Activated CD8-positive, alpha-beta memory T cell treated with anti-CD3 and anti-CD28 coated beads, Interleukin-2, amount 50 U/mL, for 24 hours (primary cell): ENCODE data around the gene SERINC4.
"Not testable (repeated sequence)": the region's sequence is repeated elsewhere in the genome, so short reads cannot be mapped to it uniquely, and the experiment has no call there.

Experiments used
- DNase-seq: peaks from one replicate; pipeline ENCODE4 v3.0.0-alpha.2; 2020; ENCODE audit errors: extremely low read depth

Gene SERINC4

DNA sequence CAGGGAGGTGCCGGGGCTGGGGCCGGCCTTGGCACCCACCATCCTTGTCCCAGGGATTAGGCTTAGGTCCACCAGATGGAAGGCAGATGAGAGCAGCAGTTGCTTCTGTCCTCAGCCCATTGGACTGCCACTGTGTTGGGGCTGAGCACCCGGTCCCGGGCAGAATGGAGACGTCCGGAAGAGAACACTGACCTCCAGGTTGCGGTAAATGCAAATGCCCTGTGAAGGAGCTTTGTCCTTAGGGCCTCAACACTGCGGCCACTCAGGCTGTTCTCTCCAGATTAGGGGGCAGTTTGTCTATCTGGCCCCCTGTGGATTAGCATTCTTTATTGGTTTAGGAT lies at the start of gene SERINC4:
SERINC4 (minus strand) TSS at position 276 of the 341 bp plus-strand sequence; CDS start at position 42, 234 bp downstream.
- no peak for DNase-seq

DNA sequence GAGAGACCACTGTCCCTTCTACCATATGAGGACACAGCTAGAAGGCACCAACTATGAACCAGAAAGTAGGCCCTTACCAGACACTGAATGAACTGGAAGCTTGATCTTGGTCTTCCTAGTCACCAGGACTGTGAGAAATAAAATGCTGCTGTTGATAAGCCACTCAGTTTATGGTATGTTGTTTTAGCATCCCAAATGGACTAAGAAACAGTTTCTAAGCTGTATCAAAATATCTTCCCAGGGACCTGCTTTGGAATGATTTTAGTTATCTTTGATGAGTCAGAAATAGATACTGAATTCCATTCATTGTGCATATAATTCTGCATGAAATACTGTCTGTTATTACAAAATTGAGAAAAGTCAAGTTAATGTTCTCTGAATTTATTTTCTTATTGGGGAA lies 45.4 kb upstream of the SERINC4 start:
- DNase-seq, result no peak

DNA sequence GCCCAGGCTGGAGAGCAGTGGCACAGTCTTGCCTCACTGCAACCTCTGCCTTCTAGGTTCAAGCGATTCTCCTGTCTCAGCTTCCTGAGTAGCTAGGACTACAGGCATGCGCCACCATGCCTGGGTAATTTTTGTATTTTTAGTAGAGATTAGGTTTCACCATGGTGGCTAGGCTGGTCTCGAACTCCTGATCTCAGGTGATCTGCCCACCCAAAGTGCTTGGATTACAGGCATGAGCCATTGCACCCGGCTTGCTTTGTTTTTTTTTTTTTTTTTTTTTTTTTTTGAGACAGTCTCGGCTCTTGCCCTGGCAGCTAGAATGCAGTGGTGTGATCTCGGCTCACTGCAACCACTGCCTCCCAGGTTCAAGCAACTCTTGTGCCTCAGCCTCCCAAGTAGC lies 32.5 kb upstream of the SERINC4 start:
- not testable (repeated sequence) for DNase-seq

DNA sequence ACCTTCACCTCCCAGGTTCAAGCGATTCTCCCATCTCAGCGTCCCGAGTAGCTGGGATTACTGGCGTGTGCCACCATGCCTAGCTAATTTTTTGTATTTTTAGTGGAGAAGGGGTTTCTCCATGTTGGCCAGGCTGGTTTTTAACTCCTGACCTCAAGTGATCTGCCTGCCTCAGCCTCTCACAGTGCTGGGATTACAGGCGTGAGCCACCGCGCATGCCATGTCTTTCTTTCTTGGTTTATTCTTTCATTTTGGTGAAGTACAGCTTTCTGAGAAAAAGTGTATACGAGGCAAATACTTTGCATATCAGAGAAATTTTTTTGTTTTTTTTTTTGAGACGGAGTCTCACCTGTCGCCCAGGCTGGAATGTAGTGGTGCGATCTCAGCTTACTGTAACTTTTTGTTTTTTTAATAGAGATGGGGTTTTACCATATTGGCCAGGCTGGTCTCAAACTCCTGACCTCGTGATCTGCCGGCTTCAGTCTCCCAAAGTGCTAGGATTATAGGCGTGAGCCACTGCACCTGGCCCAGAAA lies 31.6 kb upstream of the SERINC4 start:
- DNase-seq, result not testable (repeated sequence)

DNA sequence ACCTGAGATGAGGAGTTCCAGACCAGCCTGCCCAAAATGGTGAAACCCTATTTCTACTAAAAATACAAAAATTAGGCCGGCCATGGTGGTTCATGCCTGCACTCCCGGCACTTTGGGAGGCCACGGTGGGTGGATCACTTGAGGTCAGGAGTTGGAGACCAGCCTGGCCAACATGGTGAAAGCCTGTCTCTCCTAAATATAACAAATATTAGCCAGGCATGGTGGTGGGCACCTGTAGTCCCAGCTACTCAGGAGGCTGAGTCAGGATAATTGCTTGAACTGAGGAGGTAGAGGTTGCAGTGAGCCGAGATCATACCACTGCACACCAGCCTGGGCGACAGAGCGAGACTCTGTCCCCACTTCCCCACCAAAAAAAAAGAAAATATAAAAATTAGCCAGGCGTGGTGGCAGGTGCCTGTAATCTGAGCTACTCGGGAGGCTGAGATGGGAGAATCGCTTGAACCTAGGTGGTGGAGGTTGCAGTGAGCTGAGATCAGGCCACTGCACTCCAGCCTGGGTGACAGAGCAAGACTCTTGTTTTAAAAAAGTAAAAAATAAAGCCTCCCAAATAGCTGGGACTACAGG lies 30.8 kb upstream of the SERINC4 start:
- not testable (repeated sequence) for DNase-seq

DNA sequence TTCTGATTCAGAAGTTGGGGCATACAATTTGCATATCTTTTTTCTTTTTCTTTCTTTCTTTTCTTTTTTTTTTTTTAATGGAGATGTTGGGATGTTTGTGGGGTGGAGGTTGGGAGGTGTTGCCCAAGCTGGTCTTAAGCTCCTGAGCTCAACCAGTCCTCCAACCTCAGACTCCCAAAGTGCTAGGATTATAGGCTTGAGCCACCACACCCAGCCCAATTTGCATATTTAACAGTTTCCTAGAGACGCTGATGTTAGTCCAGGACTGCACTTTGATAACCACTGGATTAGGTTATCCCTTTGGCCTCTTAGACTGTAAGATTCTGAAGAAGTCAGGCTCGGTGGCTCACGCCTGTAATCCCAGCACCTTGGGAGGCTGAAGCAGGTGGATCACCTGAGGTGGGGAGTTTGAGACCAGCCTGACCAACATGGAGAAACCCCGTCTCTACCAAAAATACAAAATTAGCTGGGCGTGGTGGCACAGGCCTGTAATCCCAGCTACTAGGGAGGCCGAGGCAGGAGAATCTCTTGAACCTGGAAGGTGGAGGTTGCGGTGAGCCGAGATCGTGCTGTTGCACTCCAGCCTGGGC lies 30.0 kb upstream of the SERINC4 start:
- DNase-seq, result not testable (repeated sequence)

DNA sequence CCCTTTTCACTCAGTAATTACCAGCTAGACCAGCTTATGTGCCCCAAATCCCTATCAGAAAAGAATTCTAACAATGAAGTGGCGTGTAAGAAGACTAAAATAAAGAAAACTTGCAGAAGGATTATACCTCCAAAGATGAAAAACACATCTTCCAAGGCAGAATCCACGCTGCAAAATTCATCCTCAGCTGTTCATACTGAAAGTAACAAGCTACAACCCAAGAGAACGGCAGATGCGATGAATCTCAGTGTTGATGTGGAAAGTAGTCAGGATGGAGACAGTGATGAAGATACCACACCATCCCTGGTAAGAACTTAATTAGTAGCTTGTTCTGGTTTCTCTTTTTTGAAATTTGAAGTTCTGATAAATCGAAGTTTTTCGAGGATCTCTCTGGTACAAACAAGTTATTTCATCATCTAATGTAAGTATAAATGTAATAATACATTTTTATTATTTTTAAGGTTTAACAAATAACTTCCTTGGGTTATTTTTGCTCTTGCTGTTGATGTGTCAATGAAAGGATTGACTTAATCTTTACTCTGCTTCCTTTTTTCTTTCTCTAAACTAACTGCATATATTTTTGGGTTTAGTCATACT lies 28.1 kb upstream of the SERINC4 start:
- no peak for DNase-seq

DNA sequence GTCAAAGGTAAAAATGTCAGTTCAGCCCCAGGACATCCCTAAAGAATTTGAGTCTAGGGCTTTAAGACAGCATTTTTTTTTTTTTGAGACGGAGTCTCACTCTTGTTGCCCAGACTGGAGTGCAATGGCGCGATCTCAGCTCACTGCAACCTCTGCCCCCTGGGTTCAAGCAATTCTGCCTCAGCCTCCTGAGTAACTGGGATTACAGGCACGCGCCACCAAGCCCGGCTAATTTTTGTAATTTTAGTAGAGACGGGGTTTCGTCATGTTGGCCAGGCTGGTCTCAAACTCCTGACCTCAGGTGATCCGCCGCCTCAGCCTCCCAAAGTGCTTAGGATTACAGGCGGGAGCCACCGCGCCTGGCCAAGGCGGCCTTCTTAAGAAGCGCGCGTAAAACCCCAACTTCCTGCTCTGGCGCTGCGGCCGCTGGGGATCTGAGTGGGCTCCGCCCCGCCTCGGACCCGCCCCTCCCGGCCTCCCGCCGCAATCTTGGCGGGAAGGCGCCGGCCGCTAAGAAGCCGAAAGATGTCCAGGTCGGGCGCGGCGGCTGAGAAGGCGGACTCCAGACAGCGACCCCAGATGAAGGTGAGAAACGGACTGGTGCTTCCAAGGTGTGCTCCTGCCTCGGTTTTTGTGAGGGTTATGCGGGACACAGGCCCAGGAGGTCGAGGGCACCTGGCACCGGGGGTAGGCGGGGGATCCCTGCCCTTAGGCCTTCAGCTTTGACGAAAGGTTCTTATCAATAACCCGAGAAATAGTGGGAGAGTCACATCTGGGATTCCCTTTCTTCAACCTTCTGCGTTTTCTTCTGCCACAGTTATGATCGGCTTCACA lies 26.7 kb upstream of the SERINC4 start, which contains the start of gene WDR76:
WDR76 (plus strand) TSS at position 495 of the 834 bp plus-strand sequence; CDS start at position 526, 31 bp downstream.
- peak; percentile 56 for DNase-seq

DNA sequence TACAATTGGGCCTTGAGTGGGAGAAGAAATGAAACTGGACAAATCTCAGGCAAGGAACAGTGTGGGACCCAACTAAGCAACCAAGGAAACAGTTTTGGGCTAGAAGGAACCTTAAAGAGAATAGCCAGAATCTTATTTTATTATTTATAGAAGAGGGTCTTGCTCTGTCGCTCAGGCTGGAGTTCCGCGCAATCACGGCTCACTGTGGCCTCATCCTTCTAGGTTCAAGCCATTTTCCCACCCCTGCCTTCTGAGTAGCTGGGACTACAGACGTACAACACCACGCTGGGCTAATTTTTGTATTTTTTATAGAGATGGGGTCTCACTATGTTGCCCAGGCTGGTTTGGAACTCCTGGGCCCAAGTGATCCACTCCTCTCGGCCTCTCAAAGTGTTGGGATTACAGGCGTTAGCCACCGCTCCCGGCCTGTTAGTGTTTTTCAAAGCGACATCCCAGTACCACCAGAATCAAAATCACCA lies 26.0 kb upstream of the SERINC4 start:
- DNase-seq, result no peak

DNA sequence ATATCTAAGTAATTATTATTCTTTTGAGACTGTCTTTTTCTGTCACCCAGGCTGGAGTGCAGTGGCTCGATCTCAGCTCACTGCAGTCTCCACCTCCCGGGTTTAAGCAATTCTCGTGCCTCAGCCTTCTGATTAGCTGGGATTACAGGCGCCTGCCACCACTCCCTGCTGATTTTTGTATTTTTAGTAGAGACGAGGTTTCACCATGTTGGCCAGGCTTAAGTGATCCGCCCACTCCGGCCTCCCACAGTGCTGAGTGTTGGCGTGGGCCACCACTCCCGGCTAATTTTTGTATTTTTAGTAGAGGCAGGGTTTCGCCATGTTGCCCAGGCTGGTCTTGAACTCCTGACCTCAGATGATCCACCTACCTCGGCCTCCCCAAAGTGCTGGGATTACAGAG lies 25.3 kb upstream of the SERINC4 start:
- not testable (repeated sequence) for DNase-seq

DNA sequence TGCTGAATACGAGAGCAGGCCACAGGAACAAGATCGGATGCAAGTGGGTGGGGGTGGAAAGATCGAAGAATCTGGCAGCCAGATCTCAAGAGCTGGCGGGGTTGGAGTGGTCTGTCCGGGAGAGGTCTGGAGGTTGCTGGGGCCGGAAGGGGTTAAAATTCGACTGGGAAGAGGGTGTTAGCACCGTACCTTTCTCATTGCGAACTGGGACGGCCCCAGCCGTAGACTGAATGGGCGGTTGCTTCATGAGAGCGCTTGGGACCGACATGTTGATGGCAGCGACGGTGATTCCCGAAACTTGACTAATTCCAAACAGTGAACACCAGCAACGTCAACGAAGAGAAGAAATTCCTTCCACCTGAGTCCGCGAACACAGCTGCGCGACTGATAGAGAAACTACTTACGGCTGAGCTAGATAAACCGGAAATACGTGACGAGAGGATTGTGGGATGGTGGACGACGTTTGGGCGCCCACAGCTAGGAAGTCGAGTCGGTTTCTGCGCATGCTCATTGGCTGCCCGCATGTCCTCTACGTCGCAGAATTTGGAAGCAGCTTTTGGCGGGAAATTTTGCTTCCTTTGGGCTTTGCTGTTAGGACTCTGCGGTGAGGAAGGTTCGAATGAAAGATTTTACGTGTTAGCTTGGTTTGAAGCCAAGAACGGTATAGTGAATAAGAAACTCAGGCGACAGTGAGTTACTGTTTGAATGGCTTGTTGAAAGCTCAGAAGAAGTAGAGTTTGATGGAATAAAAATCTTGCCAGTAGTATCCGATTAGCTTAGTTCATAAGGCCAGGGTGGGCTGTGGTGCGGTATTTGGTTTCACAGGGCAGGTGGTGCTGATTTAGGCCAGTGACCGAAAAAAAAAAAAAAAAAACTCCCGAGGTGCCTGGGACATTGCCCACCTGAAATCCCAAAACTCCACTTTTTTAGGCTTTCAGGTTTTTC lies 24.6 kb upstream of the SERINC4 start, which contains the start of gene MFAP1:
MFAP1 (minus strand) TSS at position 389 of the 945 bp plus-strand sequence; CDS start at position 268, 121 bp downstream.
- peak; percentile 87 for DNase-seq

DNA sequence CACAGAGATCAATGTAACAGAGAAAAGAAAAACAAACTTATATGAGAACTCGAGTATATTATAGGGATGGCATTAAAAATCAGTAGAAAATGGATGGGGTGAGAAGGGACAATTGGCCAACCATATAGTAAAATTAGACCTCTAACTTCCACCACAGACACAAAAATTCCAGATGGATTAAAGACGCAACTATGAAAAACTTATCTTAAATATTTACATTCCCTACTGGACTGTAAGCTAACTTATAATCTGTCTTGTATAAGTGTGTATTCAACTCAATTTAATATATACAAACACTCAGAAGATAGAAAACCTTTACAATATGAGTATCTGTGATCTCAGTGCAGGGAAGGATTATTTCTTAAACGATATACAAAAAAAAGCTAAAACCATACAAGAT lies 21.5 kb upstream of the SERINC4 start:
- no peak for DNase-seq

DNA sequence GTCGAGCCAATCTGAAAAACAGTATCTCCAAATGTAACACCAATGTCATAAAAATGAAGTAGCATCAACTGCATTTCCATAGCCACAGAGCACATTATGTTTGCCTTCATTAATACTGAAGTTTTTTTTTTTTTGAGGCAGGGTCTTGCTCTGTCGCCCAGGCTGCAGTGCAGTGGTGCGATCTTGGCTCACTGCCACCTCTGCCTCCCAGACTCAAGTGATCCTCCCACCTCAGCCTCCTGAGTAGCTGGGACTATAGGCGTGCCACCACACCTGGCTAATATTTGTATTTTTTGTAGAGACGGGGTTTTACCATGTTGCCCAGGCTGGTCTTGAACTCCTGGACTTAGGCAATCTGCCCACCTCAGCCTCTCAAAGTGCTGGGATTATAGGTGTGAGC lies 15.0 kb upstream of the SERINC4 start:
- DNase-seq, result not testable (repeated sequence)

DNA sequence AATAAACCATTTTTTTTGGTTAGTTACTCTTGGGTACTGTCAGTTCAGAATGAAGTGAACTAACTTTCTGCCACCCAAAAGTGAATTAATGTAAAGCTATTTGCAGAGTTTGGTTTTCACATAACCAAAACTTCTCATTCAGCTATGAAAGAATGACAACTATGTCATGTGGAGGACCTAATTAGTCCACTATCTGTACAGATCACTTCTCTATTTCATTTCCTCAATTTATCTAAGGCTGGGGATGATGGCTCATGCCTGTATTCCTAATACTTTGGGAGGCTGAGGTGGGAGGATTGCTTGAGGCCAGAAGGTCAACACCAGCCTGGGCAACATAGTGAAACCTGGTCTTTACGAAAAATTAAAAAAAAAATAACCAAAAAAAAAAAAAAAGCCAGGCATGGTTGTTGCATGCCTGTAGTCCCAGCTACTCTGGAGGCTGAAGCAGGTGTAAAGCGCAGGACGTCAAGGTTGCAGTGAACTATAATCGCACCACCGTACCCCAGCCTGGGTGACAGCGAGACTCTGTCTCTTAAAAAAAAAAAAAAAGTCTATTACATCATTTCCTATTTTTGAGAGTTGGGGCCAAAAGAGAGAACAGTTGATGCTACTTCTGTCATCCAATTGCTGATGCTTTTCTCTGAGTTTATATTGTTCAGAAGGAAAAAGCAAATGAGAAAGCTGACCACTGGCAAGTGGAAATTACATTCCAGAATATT lies 9.1 kb upstream of the SERINC4 start:
- DNase-seq, result no peak

DNA sequence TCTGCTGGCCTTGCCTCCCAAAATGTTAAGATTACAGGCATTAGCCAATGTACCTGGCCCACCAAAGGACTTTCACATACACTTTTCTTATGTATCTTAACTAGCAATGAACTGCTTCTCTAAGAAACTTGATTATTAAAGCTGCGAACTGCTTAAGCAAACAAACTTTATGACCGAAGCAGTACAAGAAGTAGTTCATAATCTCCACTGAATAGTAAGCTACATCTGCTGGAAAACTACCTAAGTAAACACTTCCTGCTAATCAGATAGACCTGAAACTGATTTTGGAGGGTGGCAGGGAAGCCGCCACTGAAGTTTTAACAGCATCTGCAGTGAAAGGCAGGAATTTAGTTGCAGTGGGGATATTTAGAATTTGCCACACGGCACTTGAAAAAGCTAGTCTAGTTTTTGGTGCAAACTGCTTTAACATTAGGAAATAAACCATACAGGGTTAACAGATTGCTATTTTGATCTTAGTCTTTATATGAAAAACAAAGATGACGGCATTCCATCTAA lies 8.5 kb upstream of the SERINC4 start:
- DNase-seq, result no peak

DNA sequence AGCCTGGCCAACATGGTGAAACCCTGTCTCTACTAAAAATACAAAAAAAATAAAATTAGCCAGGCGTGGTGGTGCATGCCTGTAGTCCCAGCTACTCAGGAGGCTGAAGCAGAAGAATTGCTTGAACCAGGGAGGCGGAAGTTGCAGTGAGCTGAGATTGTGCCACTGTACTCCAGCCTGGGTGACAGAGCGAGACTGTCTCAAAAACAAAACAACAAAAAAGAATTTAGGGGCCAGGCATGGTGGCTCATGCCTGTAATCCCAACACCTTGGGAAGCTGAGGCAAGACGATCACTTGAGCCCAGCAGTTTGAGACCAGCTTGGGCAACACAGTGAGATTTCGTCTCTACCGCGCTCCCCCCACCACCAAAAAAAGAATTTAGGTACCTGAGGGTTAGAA lies 2.7 kb upstream of the SERINC4 start:
- DNase-seq, result not testable (repeated sequence)

DNA sequence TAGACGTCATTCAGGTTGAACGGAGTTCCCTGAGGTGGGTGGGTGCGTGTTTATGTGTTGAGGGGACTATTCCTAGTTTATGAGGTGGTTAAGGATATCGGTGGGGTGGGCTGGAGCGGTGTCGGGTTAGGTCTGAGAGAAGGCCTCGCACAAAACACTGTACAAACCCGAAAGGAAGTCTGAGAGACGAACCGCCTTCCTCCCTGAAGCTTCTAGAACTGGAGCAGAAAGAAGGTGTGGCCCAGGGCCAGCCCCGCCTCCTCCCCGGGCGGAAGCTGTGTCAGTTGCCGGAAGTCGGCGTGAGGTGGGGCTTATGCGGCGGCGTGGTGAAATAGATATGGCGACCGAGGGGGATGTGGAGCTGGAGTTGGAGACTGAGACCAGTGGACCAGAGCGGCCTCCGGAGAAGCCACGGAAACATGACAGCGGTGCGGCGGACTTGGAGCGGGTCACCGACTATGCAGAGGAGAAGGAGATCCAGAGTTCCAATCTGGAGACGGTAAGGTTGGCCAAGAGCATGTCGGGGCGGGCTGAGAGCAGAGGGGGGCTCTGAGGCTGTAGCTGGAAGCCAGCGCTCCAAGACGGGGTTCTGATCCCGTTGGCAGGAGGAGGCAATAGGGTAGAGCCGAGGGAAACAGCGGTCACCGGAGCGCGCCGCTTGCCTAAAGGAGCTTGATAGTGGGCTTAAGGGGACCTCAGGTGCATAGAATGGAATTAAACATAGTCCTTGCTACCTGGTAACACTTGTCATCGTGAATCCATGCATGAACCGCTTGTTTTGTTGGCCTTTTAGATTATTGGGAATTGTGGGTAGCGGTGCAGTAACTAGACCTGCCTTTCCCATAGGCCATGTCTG lies 494 bp upstream of the SERINC4 start, which contains the start of gene HYPK:
HYPK (plus strand) TSS at position 314 of the 856 bp plus-strand sequence; CDS start at position 338, 24 bp downstream.
- DNase-seq, result peak; percentile 79

DNA sequence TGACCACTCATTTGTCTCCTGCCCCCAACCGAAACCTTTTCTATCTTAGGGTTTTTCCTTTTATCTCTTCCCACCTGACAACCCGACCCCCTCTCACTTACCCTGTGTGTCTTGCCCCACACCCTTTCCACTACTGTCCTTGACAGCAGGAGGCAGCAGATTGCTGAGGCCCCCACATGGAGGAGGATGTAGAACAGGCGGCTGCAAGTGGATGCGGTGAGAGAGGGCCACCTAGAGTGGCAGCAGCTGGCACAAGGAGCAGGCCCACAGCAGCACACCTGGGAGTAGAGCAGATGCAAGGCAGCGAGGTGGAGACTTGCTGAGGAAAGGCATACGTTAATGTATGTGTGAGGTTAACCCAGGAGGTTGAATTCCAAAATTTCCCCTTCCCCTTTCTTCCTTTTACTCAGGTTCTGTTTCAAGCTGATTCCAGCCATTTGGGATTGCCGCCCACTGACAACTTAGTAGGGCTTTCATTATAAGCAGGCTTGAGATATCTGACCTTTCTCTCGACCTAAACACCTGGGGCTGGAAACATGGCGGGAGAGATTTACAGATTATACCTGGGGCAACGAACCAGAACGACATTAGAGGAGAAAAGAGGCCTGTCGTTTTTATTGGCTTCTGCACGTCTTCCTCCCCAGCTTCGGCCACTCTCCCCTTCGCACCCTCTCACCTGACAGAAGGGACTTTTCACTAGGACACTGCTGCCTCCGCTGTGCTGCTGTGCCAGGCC lies 643 bp downstream of the SERINC4 start:
- DNase-seq, result no peak
